Activated CD4-positive, alpha-beta T cell treated with anti-CD3 and anti-CD28 coated beads for 24 hours (primary cell): ENCODE measurements around the gene SCYL1.
"Not testable (repeated sequence)": the region's sequence is repeated elsewhere in the genome, so short reads cannot be mapped to it uniquely, and the experiment has no call there.

Source experiments
- DNase-seq, 2 donors: peaks; one replicate each; pipeline ENCODE4 v3.0.0-alpha.2; 2020; ENCODE audit warnings: low read depth in 2 of 2

The SCYL1 gene

DNA sequence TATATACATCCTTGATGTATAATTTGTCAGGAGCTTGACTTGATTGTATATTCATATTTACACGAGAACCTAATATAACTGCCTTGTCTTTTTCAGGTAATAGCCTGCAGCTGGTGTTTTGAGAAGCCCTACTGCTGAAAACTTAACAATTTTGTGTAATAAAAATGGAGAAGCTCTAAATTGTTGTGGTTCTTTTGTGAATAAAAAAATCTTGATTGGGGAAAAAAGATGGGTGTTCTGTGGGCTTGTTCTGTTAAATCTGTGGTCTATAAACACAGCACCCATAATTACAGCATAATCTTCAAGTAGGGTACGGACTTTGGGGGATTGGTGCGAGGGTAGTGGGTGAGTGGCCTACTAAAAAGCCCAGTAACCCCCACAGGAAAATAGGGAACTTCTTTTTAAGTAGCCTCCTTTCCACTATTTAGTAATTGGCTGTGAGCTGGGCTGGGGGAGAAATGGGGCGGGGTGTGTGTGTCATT is 18.6 kb upstream of the SCYL1 start:
- no peak for DNase-seq

DNA sequence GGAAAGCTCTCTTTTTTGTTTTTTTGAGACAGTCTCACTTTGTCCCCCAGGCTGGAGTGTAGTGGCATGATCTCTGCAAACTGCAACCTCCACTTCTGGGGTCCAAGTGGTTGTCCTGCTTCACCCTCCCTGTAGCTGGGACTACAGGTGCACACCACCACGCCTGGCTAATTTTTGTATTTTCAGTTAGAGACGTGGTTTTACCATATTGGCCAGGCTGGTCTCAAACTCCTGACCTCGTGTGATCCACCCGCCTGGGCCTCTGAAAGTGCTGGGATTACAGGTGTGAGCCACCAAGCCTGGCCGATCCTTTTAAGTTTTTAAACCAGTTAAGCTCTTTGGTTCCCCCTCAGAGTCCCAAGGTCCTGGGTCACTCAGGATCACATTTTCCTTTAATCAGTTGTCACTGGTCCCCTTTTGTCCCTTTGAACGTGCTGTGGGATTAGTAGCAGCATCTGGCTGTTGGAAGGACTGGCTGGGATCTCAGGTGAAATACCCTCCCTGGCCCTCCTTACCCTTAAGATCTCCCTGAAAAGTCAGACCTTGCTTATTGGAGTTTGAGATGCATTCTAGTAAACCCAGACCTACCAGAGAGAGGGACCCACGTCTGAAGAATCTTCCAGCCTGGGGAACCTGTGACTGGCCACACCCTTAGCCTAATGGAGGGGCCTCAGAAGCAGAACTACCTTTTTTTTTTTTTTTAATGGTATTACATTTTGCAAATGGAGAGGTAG is 17.9 kb upstream of the SCYL1 start:
- DNase-seq = no peak

DNA sequence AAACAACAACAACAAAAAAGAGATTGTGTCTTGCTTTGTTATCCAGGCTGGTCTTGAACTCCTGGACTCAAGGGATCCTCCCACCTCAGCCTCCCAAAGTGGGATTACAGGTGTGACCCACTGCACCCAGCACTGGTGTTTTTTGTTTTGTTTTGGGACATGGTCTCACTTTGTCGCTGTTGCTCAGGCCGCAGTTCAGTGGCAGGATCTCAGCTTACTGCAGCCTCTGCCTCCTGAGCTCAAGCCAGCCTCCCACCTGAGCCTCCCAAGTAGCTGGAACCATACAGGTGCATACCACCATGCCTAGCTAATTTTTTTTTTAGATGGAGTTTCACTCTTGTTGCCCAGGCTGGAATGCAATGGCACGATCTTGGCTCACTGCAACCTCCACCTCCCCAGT is 12.6 kb upstream of the SCYL1 start:
- not testable (repeated sequence) for DNase-seq

DNA sequence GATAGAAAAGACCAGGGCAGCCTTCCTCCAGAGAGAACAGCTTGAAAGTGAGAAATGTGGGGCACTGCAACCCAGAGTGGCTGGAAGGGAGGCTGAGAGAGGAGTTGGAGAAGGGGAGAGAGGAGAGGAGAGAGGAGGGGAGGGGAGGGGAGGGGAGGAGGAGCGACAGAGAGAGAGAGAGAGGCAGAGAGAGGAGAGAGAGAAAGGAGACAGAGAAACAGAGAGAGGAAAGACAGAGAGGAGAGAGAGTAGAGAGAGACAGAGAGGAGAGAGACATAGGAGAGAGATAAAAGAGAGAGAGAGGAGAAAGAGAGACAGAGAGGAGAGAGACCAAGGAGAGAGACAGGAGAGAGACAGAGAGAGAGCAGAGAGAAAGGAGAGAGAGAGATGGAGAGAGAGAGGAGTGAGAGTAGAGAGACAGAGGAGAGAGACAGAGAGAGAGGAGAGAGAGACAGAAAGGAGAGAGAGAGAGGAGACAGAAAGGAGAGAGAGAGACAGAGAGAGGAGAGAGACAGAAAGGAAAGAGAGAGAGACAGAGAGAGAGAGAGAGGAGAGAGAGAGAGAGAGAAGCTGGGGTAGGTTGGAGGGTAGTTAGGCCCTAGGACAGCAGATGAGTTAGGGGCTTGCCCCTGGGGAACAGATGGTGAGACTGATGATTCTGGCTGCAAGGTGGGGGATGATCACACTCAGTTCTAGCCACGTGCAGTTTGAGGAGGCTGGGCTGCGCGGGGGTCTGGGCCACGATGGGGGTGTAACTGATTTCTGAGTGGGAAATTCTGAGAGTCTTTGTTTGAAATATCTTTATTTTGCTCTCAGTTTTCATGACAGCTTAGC is 8.5 kb upstream of the SCYL1 start:
- no peak for DNase-seq

DNA sequence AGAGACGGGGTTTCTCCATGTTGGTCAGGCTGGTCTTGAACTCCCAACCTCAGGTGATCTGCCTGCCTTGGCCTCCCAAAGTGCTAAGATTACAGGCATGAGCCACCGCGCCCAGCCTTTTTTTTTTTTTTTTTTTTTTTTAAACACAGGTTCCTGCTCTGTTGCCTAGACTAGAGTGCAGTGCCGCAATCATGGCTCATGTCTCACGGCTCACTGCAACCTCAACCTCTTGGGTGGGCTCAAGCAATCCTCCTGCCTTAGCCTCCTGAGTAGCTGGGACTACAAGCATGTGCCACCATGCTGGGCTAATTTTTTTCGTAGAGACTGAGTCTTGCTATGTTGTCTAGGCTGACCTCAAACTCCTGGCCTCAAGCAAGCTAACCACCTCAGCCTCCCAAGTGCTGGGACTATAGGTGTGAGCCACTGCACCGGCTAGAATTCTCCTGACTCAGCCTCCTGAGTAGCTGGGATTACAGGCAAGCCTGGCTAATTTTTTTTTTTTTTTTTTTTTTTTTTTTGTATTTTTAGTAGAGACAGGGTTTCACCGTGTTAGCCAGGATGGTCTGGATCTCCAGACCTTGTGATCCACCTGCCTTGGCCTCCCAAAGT is 5.8 kb upstream of the SCYL1 start:
- not testable (repeated sequence) for DNase-seq

DNA sequence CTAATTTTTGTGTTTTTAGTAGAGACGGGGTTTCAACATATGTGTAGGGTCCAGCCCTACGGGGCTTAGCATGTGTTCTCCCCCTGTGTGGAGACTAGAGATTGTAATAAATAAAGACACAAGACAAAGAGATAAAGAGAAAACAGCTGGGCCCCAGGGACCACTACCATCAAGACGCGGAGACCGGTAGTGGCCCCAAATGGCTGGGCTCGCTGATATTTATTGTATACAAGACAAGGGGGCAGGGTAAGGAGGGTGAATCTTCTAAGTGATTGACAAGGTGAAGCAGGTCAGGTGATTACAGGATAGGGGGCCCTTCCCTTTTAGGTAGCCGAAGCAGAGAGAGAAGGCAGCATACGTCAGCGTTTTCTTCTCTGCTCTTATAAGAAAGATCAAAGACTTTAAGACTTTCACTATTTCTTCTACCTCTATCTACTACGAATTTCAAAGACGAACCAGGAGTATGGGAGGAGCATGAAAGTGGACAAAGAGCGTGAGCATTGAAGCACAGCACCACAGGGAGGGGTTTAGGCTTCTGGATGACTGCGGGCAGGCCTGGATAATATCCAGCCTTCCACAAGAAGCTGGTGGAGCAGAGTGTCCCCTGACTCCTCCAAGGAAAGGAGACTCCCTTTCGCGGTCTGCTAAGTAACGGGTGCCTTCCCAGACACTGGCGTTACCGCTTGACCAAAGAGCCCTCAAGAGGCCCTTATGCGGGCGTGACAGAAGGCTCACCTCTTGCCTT is 2.9 kb upstream of the SCYL1 start:
- not testable (repeated sequence) for DNase-seq

DNA sequence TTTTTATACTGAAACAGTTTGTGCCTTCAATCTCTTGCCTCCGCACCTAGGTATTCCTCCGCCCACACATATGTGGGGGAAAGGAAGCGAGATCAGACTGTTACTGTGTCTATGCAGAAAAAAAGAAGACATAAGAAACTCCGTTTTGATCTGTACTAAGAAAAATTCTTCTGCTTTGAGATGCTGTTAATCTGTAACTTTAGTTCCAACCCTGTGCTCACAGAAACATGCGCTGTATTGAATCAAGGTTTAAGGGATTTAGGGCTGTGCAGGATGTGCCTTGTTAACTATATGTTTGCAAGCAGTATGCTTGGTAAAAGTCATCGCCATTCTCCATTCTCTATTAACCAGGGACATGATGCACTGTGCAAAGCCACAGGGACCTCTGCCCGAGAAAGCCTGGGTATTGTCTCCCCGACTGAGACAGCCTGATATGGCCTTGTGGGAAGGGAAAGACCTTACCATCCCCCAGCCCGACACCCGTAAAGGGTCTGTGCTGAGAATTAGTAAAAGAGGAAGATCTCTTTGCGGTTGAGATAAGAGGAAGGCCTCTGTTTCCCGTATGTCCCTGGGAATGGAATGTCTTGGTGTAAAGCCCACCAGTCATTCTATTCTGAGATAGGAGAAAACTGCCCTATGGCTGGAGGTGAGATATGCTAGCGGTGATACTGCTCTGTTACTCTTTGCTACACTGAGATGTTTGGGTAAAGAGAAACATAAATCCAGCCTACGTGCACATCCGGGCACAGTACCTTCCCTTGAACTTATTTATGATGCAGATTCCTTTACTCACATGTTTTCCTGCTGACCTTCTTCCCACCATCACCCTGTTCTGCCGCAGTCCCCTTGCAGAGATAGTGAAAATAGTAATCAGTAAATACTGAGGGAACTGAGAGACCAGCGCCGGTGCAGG is 1.9 kb upstream of the SCYL1 start:
- not testable (repeated sequence) for DNase-seq

DNA sequence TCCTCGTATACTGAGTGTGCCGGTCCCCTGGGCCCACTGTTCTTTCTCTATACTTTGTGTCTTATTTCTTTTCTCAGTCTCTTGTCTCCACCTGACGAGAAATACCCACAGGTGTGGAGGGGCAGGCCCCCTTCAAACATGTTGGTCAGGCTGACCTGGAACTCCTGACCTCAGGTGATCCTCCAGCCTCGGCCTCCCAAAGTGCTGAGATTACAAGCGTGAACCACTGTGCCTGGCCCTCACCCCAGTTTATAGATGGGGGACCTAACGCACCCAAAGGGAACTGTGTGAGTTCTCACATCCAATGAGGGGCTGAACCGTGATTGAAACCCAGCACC is 1.3 kb upstream of the SCYL1 start:
- DNase-seq = not testable (repeated sequence)

DNA sequence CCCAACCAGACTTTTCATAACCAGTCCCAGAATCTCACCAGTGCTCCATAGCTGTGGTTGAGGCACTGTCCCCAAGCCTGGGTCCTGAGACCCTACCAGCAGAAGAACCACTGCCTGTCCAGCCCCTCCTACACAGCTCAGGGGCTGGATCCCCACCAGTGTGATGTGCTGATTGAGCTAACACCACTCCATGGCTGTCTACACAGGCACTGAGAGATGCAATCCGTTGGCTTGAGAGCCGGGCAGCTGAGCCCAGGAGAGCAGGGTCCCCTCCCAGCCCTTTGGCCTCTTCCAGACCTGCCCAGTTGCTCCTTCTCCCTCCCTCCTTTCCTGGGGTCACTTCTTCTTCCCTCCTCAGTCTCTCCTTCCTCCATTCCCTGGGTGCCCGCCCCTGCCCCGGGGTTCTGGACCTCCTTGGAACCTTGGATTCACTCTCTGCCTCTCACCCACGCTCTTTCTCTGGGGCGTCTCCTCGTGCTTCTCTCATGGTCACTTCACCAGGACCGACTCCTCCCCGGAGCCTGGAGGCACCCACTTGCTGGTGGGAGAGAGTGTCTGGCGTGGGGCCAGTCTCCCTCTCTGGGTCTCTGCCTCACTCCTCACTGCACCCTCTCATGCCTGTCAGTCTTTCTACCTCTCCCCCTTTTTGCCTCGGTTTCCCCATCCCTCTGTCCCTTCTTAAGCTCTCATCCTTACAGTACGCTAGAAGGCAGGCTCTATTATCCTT is 706 bp upstream of the SCYL1 start:
- no peak for DNase-seq

DNA sequence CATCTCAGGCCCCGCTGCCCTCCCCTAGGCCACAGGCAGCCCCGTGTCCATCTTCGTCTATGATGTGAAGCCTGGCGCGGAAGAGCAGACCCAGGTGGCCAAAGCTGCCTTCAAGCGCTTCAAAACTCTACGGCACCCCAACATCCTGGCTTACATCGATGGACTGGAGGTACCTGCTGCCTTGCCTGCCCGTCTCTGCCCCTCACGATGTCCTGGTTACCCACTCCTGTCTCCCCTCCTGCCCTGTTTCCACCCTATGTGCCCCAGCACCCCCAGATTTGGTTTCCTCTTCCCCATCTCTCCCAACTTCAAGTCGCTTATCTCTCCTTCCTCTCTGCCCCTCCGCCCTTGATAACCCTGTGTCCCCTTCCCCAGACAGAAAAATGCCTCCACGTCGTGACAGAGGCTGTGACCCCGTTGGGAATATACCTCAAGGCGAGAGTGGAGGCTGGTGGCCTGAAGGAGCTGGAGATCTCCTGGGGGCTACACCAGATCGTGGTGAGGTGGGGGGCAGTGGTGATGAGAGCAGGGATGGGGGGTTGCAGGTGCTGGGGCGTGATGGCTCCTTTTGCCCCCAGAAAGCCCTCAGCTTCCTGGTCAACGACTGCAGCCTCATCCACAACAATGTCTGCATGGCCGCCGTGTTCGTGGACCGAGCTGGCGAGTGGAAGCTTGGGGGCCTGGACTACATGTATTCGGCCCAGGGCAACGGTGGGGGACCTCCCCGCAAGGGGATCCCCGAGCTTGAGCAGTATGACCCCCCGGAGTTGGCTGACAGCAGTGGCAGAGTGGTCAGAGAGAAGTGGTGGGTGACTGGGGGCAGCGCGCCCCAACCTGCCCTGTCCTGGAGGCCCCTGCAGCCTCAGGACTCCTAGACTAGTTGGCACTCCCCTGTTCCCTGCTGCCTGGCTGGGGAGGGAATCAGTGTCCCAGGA is 930 bp downstream of the SCYL1 start:
- no peak for DNase-seq

DNA sequence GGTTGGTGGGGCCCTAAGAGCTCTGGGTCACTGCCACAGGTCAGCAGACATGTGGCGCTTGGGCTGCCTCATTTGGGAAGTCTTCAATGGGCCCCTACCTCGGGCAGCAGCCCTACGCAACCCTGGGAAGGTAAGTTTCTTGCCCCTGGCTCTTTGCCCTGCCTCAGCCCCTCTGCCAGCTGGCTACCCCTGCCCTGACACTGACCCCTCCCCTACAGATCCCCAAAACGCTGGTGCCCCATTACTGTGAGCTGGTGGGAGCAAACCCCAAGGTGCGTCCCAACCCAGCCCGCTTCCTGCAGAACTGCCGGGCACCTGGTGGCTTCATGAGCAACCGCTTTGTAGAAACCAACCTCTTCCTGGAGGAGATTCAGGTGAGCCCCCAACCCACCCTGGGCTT is 1.9 kb downstream of the SCYL1 start:
- no peak for DNase-seq

DNA sequence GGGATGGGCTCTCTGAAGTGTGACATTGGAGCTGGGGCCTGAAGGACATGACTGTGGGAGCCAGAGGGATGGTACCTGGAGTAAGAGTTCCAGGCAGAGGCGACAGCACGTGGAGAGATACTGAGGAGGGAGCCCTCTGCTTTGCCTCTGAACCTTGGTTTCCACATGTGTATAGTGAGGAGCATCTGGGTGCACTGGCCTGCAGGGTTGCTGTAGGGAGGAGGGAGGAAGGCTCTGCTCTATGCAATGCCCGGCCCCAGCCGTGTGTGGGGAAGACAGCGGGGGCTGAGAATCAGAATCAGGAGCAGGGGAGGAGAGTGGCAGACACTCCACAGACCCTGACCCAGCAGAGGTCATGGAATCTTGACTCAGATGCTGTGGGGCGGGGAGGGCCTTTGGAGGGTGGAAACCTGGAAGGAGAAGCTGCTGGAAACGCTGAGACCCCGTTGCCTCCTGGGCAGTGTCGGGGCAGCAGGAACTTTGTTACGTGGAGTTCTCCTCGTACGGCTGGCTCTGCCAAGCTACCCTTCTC is 4.0 kb downstream of the SCYL1 start:
- no peak for DNase-seq

DNA sequence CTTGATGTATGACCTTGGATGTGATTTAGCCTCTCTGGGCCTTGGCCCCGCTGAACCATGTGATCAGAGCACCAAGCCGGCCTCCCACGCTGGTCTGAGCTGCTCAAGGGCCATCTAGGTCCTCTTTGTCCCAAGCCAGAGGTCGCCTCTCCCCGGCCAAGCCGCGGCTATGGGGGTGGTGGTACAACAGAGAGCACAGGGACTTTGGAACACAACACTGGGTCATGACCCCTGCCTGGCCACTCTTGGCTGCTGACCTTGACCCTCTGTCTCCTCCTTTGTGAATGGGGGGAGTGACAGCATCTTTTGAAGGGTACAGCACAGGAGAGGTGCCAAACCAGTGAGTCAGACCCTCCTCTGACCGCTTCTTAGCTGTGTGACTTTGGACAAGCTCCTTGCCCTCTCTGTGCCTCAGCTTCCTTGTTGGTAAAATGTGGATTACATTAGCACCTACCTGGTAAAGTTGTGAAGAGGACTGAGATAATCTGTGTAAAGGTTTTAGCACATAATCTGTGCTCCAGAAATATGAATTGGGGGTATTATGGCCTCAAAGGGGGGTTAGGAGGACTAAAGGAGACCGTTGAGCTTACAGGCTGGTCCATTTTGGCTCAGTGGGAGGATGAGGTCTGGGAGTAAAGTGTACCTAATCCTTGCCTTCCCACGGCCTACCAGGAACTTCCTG is 4.7 kb downstream of the SCYL1 start:
- DNase-seq = no peak

DNA sequence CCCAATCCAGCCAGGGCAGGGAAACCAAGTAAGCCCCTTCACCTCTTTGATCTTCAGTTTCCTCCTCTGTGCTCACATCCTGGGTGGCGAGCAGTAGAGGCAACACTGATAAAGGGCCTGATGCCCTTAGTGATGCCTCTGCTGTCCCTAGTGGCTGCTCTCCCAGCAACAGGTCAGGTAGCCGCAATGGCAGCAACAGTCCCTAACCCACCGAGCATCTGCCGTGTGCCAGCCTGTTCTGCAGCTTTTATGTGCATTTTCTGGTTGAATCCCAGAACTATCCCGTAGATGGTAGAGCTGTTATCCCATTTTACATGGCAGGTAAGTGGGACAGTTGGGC is 5.2 kb downstream of the SCYL1 start:
- DNase-seq = no peak

DNA sequence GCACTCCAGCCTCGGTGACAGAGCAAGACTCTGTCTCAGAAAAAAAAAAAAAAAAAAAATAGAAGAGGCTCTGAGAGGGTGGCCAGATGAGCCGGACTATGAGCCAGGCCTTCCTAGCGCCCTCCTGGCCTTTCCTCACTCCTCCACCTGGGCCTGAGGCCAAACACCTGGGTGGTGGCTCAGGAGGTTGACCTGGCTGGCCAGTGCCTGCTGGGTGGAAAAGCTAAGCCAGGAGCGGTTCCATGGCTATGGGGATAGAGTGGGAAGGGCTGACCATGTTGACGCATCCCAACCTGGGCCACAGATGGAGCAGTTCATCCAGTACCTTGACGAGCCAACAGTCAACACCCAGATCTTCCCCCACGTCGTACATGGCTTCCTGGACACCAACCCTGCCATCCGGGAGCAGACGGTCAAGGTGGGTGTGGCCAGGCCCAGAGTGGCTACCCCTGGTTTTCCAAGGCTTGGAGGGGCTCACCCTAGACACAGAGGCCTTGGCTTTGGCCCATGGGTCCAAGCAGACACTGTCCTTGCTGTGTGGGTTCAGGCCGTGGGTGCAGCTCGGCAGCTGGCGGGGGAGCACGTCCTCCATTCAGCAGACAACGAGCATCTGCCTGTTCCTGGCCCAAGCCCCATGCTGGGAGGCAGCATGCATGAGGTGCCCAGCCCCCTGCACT is 7.6 kb downstream of the SCYL1 start:
- DNase-seq = no peak

DNA sequence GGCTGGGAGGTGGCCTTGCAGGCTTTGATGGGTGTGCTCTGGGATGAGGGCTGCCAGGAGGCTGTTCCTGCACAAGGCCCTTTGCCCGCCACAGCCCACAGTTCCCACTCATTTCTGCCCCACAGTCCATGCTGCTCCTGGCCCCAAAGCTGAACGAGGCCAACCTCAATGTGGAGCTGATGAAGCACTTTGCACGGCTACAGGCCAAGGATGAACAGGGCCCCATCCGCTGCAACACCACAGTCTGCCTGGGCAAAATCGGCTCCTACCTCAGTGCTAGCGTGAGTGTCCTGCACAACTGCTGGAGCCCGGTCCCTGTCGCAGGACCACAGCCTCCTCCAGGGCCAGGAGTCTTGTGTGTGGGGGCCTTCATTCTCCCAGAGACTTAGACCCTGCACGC is 10.2 kb downstream of the SCYL1 start:
- no peak for DNase-seq

DNA sequence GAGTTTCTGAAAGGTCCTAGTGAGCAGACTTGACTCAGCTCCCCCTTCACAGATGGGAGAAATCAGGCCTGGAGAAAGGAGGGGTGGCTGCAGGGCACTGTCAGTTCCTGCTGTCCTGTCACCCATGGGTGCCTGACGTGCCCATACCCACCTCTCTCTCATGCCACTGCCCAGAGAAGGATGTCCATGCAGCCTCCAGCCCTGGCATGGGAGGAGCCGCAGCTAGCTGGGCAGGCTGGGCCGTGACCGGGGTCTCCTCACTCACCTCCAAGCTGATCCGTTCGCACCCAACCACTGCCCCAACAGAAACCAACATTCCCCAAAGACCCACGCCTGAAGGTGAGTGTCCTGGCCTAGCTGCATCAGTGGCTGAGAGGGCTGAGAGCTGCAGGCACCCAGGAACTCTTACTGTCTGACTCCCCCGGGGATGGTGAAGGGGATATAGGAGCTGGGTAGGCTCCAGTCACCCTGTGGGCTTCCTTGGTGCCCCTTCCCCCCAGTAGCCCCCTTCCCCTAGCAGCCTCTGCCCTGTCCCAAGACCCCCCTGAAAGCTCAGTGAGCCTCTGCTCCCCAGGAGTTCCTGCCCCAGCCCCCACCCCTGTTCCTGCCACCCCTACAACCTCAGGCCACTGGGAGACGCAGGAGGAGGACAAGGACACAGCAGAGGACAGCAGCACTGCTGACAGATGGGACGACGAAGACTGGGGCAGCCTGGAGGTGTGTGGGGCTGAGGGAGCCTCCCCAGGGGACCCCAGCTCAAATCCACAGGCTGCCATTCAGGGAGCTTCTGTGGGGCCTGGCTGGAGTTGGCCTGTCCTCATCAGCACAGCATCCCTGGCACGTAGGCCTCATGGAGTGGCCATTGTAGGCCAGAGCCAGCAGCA is 11.8 kb downstream of the SCYL1 start:
- DNase-seq = no peak
